IPS DF 19.7 (cell line): ENCODE measurements around the gene NPY2R.
A peak's percentile ranks its signal among the peaks of the same experiment; 100 is the strongest.

Experiments used
- DNase-seq: peaks from one replicate; pipeline ENCODE4 v3.0.0-alpha.2; 2013; ENCODE audit warnings: low read depth, low spot score

Gene NPY2R

GRCh38 chr4:155248002-155248896 lies 39.8 kb downstream of the NPY2R start:
- DNase-seq: peak; percentile 23

- no peak for DNase-seq
Measured at GRCh38 chr4:155249016-155249566, 40.7 kb downstream of the NPY2R start.

GRCh38 chr4:155252327-155252726 lies 43.9 kb downstream of the NPY2R start:
- no peak for DNase-seq

- no peak for DNase-seq
Measured at GRCh38 chr4:155263480-155263879, 55.0 kb downstream of the NPY2R start.

GRCh38 chr4:155265113-155265512 lies 56.7 kb downstream of the NPY2R start:
- DNase-seq: no peak
